Effector CD8-positive, alpha-beta T cell (primary cell): ENCODE results near the gene P2RY2.

ENCODE experiments used
- DNase-seq: peaks from one replicate; lab custom pipeline; 2025; lab: John Stamatoyannopoulos, UW

The P2RY2 gene

GRCh38 chr11:73205661-73206343, 12.3 kb upstream of the P2RY2 start:
- no peak for DNase-seq

- DNase-seq, result no peak
Measured at GRCh38 chr11:73206801-73207200, 11.3 kb upstream of the P2RY2 start.

GRCh38 chr11:73209892-73210291, 8.2 kb upstream of the P2RY2 start:
- DNase-seq, result no peak

GRCh38 chr11:73210916-73211667, 7.0 kb upstream of the P2RY2 start:
- DNase-seq, result no peak

GRCh38 chr11:73213196-73214143, 4.6 kb upstream of the P2RY2 start:
- no peak for DNase-seq

- DNase-seq, result no peak
Measured at GRCh38 chr11:73215191-73216134, 2.6 kb upstream of the P2RY2 start.

GRCh38 chr11:73216465-73216864, 1.6 kb upstream of the P2RY2 start:
- no peak for DNase-seq

DNA sequence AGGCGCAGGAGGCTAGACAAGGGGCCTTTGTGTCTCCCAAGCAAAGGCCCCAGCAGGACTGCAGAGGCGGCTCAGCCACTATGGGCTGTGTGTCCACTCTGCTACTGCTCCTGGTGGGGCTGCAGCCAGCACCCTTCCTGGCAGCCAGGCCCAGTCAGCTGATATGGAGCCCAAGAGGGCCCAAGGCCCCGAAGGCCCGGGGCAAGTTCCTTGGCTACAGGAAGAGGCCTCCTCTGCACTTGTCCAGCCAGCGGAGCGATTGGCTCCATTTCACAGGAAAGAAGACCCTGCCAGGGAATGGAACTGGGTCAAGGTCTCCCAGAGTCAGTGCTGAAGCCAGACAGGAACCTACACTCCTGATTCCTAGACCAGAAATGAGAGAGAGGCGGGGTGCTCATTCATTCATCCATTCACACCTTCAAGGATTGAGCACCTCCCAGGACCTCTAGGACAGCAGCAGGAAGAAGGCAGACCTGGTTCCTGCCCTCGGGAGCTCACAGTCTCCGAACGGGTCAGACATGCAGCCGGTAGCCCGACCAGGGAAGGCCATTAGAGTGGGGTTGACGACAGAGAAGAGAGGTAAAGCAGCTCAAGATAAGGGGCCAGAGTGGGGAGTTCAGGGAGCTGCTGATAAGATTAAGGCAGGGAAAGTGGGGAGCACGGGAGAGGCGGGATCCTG, 811 bp upstream of the P2RY2 start:
- DNase-seq, result no peak

DNA sequence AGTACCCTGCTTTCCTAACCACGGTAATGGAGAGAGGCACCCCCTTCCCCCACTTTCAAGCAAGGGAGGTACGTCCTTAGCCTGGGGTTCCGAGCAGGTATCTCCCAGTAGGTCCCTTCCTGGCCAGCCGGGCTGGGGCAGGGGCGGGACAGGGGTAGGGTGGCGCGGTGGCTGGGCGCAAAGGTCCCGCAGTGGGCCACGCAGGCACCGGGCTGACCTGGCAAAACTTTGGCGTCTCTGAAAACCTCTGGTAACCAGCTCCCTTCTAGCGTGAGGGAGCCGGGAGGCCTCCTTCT, 323 bp upstream of the P2RY2 start:
- DNase-seq, result no peak

GRCh38 chr11:73218830-73219215, 742 bp downstream of the P2RY2 start:
- DNase-seq, result no peak

- DNase-seq, result no peak
Measured at GRCh38 chr11:73219396-73220285, 1.6 kb downstream of the P2RY2 start.

DNA sequence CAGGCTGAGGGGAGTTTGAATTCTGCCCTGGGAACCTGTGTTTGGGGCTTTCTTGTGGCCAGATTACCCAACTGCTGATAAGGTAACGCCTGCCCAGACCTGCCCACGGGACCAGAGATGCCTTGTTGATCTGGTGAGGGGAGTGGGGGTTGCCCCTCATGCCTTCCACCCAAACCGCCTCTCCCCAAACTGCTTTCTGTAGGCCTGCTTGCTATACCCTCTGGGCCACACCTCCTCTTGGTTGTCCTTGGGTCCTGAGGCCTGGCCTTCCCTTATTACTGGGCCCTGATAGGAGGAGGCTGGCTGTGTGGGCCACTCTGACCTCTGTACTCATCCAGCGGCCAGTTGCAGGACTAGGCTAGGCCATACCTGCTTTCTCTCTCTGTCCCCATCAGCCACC, 3.4 kb downstream of the P2RY2 start:
- DNase-seq, result no peak

DNA sequence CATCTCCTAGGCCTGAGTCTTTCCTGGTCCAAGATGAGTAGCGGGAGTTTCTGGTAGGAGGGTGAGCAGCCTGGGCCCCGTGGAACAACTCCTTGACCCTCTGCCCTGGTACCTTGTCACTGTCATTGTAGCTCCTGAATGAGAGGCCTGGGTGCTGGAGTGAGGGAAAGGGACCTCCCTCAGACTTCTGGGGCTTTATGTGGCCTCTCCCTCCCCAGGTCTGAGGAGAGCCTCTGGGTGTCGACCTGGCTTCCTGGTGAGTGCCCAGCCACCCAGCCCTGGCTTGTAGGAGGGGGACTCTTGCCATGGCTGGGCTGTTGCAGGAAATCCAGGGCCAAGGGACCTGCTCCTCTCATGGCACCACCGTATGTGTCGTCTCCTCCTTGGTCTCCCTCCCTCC, 3.9 kb downstream of the P2RY2 start:
- no peak for DNase-seq

GRCh38 chr11:73223998-73224730, 6.1 kb downstream of the P2RY2 start:
- no peak for DNase-seq

- no peak for DNase-seq
Measured at GRCh38 chr11:73225001-73225686, 7.1 kb downstream of the P2RY2 start.

DNA sequence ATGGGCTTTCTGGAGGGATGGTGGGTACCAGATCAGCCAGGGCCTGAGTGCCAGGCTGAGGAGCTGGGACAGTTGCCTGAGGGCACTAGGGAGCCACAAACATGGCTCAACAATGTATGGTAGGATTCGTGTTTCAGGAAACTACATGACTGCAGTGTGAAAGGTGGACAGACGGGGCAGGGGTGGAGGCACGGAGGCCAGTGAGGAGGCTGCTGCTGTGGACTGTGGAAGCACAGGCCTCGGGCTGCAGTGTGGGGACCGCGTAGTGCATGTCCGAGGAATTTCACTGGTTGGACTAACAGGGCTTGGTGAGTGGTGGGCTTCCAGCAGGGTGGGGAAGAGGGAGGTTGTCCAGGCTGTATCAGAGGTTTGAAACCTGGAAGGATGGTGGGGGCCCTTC, 7.8 kb downstream of the P2RY2 start:
- DNase-seq, result no peak

- DNase-seq, result no peak
Measured at GRCh38 chr11:73226297-73227006, 8.4 kb downstream of the P2RY2 start.
